ENCODE measurements around the gene RP9. TPM values are rescaled to one million over a fixed set of nuclear protein-coding genes. Genes with fewer than 3 reads are reported as not detected.

Gene RP9
- total RNA-seq, 1 experiment from 2014 or later = 10.7 TPM

Other genes starting within 250 kb of the RP9 start
- 26.8 to 29.7 TPM (median 28.2 TPM) in 3 replicates for gene KBTBD2, start 217.6 kb downstream of the RP9 start, total RNA-seq (2021)
- 11.0 to 18.0 TPM (median 12.7 TPM) in 3 replicates for gene FKBP9, start 152.0 kb downstream of the RP9 start, total RNA-seq (2021)
- 15.0 to 18.6 TPM (median 15.9 TPM) in 3 replicates for gene NT5C3A, start 46.6 kb downstream of the RP9 start, total RNA-seq (2021)
- 53.8 to 59.0 TPM (median 56.6 TPM) in 3 replicates for gene BBS9, start 20.2 kb upstream of the RP9 start, total RNA-seq (2021)